Muscle of arm (tissue), 12 donors: ENCODE data around the gene SLIRP. TPM values are rescaled to one million over a fixed set of nuclear protein-coding genes. Genes with fewer than 3 reads are reported as not detected.
"Not testable (repeated sequence)": the region's sequence is repeated elsewhere in the genome, so short reads cannot be mapped to it uniquely, and the experiment has no call there.

Experiments used
- DNase-seq: peaks from one replicate; pipeline ENCODE4 v3.0.0-alpha.2; 2013
- polyA plus RNA-seq, 12 donors: library from polyadenylated mRNA; unstranded; fragments of 120-200 nt; gene quantifications; one replicate each; pipeline ENCODE4 v1.2.1, GENCODE V29; 2013; ENCODE audit not compliant: insufficient read length in 12 of 12

Gene SLIRP
- polyA plus RNA-seq, 12 donors, result 63.2 to 92.2 (median 73.5) TPM; not detected in 1

GRCh38 chr14:77722301-77722700 lies 14.4 kb downstream of the SLIRP start:
- DNase-seq, result no peak

DNA sequence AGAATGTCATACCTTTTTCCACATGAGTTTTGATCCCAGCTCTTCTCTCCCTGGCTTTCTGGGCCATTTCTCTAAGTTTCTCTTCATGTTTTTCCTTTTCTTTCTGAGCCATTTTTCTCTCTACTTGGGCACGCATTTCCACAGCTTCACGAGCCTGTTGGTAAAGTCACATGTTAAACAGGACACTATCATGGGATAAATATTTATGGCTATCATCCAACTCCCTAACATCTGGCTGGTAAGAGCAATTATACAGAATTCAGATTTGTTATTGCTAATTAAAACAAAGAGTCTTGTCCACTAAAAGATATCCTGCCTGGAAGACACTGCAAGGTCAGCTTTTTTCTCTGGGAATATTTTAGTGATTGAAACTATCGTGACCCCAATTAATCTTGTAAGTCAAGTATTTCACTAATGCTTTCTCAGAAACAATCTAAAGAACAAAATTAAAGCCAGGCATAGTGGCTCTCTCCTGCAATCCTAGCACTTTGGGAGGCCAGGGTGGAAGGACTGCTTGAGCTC lies 23.1 kb downstream of the SLIRP start:
- DNase-seq, result no peak

GRCh38 chr14:77738559-77739250 lies 30.8 kb downstream of the SLIRP start:
- no peak for DNase-seq

DNA sequence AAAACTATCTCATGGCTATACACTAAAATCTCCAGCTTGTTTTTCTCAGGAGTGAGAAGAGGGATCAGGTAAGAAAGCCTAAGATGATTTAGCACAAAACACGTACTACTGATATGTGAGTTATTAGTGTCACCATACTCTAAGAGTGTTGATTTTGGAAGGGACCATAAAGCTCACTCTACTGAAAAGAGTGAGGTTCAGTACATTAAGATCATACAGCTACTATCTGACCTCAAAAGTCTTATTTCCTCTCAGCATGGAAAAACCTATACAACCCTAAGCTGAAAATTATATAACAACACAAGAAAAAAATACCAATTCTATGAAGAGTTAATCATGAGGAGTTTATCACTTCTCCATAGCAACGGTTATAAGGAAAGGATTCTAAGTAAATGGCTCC lies 33.5 kb downstream of the SLIRP start:
- DNase-seq, result no peak

DNA sequence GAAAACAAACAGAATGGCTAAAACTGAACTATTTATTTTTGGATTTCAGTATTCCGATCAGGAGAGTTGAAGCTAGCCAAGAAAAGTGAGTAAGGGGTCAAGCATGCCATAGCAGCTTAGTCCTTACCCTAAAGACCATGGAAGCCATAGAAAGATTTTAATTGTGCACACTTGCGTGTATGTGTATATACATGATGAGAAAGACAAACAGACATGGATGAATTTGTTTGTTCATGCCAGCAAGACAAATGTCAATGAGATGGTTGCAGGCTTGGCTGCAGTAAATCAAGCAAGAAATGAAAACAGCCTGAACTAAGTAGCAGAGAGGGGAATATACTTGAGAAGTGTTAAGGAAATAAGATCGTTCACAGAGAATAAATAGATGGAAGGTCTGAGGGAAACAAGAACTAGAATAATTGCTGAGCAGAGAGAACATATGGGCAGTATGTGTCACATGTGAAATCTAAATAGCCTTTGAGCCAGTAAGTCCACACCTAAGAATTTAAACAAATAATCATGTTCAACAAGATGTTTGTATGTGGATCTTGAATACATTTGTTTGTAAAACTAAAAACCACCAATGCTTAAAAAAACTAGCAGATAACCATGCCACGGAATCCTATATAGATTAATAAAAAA lies 38.3 kb downstream of the SLIRP start:
- no peak for DNase-seq

- DNase-seq, result not testable (repeated sequence)
Measured at GRCh38 chr14:77747425-77747824, 39.5 kb downstream of the SLIRP start.

- no peak for DNase-seq
Measured at GRCh38 chr14:77752266-77752665, 44.4 kb downstream of the SLIRP start.

DNA sequence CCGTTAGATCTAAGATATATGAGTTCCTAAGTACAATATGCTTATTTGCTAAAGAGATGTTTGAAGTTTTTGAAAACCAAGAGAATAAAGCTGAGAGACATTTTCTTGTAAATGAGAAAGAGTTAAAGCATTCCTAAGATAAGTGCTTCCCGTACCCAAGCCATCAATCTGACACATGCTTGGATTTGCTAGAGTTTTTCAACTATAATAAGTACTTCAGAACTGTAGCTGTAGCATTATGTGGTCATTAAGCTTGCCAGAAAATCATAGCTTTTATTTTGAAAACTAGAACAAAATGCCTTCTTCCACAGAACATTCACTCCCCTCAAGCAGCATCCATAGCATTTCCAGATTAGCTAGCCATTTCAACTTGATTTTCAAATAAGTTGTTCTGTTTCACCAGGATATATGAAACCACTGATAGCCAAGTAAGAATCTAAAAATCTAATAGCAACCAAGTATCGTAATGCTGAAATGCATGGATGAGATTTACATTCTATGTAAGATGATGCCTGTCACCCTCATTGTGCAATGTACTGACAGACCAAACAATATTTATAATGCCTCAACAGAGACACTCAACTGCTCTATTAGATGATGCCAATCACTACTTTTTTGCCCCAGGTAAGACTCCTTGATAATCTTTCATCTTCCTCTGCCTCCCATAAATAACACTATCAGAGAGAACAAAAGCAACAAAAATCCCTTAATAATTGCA lies 45.1 kb downstream of the SLIRP start:
- no peak for DNase-seq

DNA sequence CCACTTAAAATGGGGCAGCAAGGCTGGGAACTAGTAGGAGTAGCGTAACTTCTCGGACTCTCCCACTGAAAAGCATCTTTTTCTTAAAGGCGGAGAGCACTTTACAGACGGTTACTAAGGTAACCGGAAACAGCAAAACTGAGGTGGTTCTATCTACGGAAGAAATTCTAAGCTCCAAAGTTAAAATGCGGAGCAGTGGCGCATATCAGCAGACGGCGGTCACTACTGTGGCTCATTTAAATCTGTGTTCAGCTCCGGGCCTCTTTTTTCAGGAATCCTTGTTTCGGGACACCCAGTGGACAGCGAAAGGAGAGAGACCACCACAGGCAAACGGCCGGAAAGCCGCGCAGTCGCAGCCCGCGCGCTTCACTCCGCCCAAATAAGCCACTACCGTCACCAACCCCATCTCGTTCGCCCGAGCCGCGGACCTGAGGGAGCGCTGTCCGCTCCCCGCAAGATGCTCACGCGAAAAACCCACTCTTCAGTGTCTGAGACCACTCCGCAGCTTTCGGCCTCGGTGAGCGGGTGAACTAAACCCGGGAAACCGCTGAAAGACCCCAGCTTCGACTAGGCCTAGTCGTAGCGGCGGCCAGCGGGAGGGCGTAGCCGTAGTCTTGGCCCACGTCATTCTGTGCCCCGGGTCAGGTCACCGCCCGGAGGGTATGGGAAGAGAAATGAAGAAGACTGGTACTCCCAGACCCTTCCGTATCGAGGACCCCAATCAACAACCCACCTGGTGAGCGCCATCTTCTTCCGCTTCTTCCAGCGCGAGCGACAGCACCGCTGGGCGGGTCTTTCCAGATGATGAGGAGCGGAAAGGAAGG lies 52.7 kb downstream of the SLIRP start, which contains the start of gene SNW1:
Gene SNW1, minus strand, starts transcription at position 776 of the 824 bp plus-strand sequence. Its CDS starts 29 bp downstream, at position 747.
- peak; percentile 97 for DNase-seq

GRCh38 chr14:77761205-77761931 lies 53.5 kb downstream of the SLIRP start:
- peak; percentile 50 for DNase-seq

DNA sequence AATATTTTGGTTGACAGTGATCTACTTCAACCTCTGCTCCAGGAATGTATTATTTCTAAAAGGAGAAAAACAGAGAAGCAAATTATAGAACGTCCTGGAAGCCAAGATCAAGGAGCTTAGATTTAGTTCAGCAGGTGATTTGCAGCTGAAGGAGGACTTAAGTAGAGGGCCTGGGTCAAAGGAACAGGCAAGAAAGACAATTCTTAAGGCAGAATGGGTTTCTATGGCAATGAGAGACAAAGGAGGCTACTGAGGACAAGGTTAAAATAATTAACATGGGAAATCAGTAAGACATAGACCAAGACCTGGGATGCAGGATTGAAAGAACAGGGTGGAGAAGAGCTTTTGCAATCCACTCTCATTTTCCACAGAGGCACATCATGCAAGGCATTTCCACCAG lies 55.4 kb downstream of the SLIRP start:
- no peak for DNase-seq

DNA sequence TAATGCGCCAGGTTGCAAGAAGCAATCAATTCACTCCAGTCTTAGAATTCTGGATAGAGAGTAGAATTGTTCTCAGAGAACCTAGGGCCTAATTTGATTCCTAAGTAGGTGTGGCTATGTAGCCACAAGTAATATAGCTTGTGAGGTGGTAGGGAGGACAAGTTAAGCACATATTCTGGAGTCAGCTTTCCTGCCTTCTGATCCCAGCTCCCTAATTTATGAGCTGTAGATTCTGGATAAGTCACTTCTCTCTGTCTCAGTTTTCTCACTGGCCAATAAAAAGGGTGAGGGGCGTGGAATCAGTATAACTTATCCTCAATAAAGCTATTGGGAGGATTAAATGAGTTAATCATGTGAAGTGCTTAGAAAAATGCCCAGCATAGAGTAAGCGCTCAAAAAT lies 56.1 kb downstream of the SLIRP start:
- DNase-seq, result no peak

Other genes starting within 250 kb of the SLIRP start
- gene ISM2, start 209.3 kb upstream of the SLIRP start, polyA plus RNA-seq, result 1 to 10 TPM in 1 of 12 donors, under 1 TPM in 5, not detected in 6; 0.08 to 1.1 (median 0.23) TPM
- 10 to 100 TPM in 11 of 12 donors, not detected in 1; 16.9 to 32.0 (median 20.9) TPM for gene SPTLC2, start 91.5 kb upstream of the SLIRP start, polyA plus RNA-seq
- 10 to 100 TPM in 10 of 12 donors, 1 to 10 TPM in 1, not detected in 1; 9.9 to 12.8 (median 11.3) TPM for gene ALKBH1, start 80 bp upstream of the SLIRP start, polyA plus RNA-seq
- gene SNW1, start 53.1 kb downstream of the SLIRP start, polyA plus RNA-seq, result 10 to 100 TPM in 11 of 12 donors, not detected in 1; 47.4 to 78.5 (median 53.7) TPM
- gene ADCK1, start 92.0 kb downstream of the SLIRP start, polyA plus RNA-seq, result 10 to 100 TPM in 1 of 12 donors, 1 to 10 TPM in 9, not detected in 2; 4.1 to 10.8 (median 5.9) TPM